HepG2 (cell line): ENCODE measurements around the gene ZNF770. TPM values are rescaled to one million over a fixed set of nuclear protein-coding genes. Genes with fewer than 3 reads are reported as not detected.
A peak's percentile ranks its signal among the peaks of the same experiment; 100 is the strongest.

Experiments used
- AKAP8 ChIP-seq: sonication (generic); formaldehyde crosslinking; IDR thresholded peaks from 2 replicates; pipeline ENCODE4 v1.5.1; 2020; ENCODE audit warnings: mild to moderate bottlenecking, missing genetic modification reagents
- CBFB ChIP-seq: sonication (generic); formaldehyde crosslinking; IDR thresholded peaks from 2 replicates; pipeline ENCODE4 v1.4.0; 2020; ENCODE audit warnings: missing genetic modification reagents
- CEBPB ChIP-seq: IDR thresholded peaks from 2 replicates; pipeline ENCODE4 v1.6.1; 2011; ENCODE audit warnings: low read depth, low read length, improper control_type of control experiment, borderline replicate concordance
- DNMT3B ChIP-seq: conservative IDR thresholded peaks from 2 replicates; pipeline ENCODE4 v1.6.1; 2016; ENCODE audit warnings: missing biosample characterization, control low read depth
- ESRRA ChIP-seq: sonication (generic); formaldehyde crosslinking; IDR thresholded peaks from 2 replicates; pipeline ENCODE4 v1.5.1; 2020; ENCODE audit warnings: mild to moderate bottlenecking, low read depth, missing genetic modification reagents
- FIP1L1 ChIP-seq: fragments of 200-400 bp; formaldehyde crosslinking; IDR thresholded peaks from 2 replicates; pipeline ENCODE4 v1.6.1; 2018; ENCODE audit warnings: low read depth, mild to moderate bottlenecking, low read length, moderate library complexity, borderline replicate concordance; ENCODE audit not compliant: insufficient read depth
- FOXA3 ChIP-seq: IDR thresholded peaks from 2 replicates; pipeline ENCODE4 v1.6.1; 2016; ENCODE audit warnings: missing genetic modification reagents, missing compliant biosample characterization
- HNF4G ChIP-seq, 2 experiments: sonication (generic) in 1 of 2; formaldehyde crosslinking in 1 of 2; IDR thresholded peaks; 2 replicates each; pipeline versions ENCODE4 v1.4.0 to v1.6.1; 2011 to 2020; ENCODE audit warnings: borderline replicate concordance in 2 of 2, low read depth in 2 of 2, mild to moderate bottlenecking in 2 of 2, low read length in 1 of 2, missing genetic modification reagents in 1 of 2, moderate library complexity in 1 of 2
- HNRNPLL ChIP-seq: fragments of 200-400 bp; formaldehyde crosslinking; IDR thresholded peaks from 2 replicates; pipeline ENCODE4 v1.6.1; 2017; ENCODE audit warnings: mild to moderate bottlenecking, low read depth, low read length; ENCODE audit not compliant: poor library complexity, severe bottlenecking
- IRX3 ChIP-seq: sonication (generic); formaldehyde crosslinking; IDR thresholded peaks from 2 replicates; pipeline ENCODE4 v1.8.1; 2023; ENCODE audit warnings: mild to moderate bottlenecking, low read depth, missing genetic modification reagents, borderline replicate concordance
- MEIS2 ChIP-seq: sonication (generic); formaldehyde crosslinking; IDR thresholded peaks from 2 replicates; pipeline ENCODE4 v1.9.0; 2021; ENCODE audit warnings: mild to moderate bottlenecking, missing genetic modification reagents
- MIER3 ChIP-seq: IDR thresholded peaks from 2 replicates; pipeline ENCODE4 v1.6.1; 2016; ENCODE audit warnings: missing compliant biosample characterization, borderline replicate concordance
- RARA ChIP-seq: IDR thresholded peaks from 2 replicates; pipeline ENCODE4 v1.6.1; 2016; ENCODE audit warnings: missing genetic modification reagents, missing compliant biosample characterization
- SOX13 ChIP-seq, 3 experiments: fragments of 450-650 bp in 1 of 3; sonication (generic) in 1 of 3; formaldehyde crosslinking in 1 of 3; IDR thresholded peaks in 2 of 3; conservative IDR thresholded peaks in 1 of 3; 2 replicates each; pipeline versions ENCODE4 v1.5.0 to v1.6.1; 2016 to 2020; ENCODE audit warnings: antibody characterized with exemption in 1 of 3, mild to moderate bottlenecking in 1 of 3, missing compliant biosample characterization in 1 of 3, missing genetic modification reagents in 1 of 3, moderate library complexity in 1 of 3
- THAP11 ChIP-seq: IDR thresholded peaks from 2 replicates; pipeline ENCODE4 v1.6.1; 2016; ENCODE audit warnings: missing biosample characterization, missing genetic modification reagents
- ZNF781 ChIP-seq: sonication (generic); formaldehyde crosslinking; IDR thresholded peaks from 2 replicates; pipeline ENCODE4 v1.5.1; 2020; ENCODE audit warnings: borderline replicate concordance, mild to moderate bottlenecking, missing genetic modification reagents; ENCODE audit errors: not compliant biosample characterization
- polyA plus RNA-seq, 8 experiments: library from polyadenylated mRNA; depleted of rRNA in 3 of 8; stranded (reverse) in 7 of 8; unstranded in 1 of 8; fragments of >200 nt; fragmentation: Illumina TruSeq in 4 of 8; extraction: Trizol in 4 of 8; gene quantifications; 2 replicates each; pipeline versions ENCODE4 v1.2.1 to v1.2.3, GENCODE V29; 2011 to 2016; ENCODE audit warnings: low read depth in 4 of 8, missing spikeins in 1 of 8, mixed read lengths in 1 of 8; ENCODE audit not compliant: insufficient read depth in 1 of 8
- total RNA-seq, 5 experiments: library from RNA; depleted of rRNA; stranded (reverse); fragments of >200 nt; fragmentation: Illumina TruSeq; extraction: Trizol; gene quantifications; 2 replicates each; pipeline ENCODE4 v1.2.3, GENCODE V29; 2016; ENCODE audit warnings: low read depth in 1 of 5
- TF ChIP-seq, protein P1 (sequence below): IDR thresholded peaks from 2 replicates; pipeline ENCODE4 v1.6.1; 2012; ENCODE audit warnings: low read depth, low read length, improper control_type of control experiment
- TF ChIP-seq, protein P2 (sequence below): sonication (generic); formaldehyde crosslinking; IDR thresholded peaks from 2 replicates; pipeline ENCODE4 v1.4.0; 2020; ENCODE audit warnings: mild to moderate bottlenecking, missing genetic modification reagents
- TF ChIP-seq, protein P3 (sequence below): IDR thresholded peaks from 2 replicates; pipeline ENCODE4 v1.6.1; 2016; ENCODE audit warnings: missing genetic modification reagents, missing compliant biosample characterization
- TF ChIP-seq, protein P4 (sequence below): sonication (generic); formaldehyde crosslinking; IDR thresholded peaks from 2 replicates; pipeline ENCODE4 v1.4.0; 2020; ENCODE audit warnings: missing genetic modification reagents, borderline replicate concordance

Gene ZNF770
- total and polyA plus RNA-seq, 2 of the 13 experiments (the other 11 are each of a cell fraction or from before 2014, with no cell fraction given): 15.5 to 33.1 TPM

DNA sequence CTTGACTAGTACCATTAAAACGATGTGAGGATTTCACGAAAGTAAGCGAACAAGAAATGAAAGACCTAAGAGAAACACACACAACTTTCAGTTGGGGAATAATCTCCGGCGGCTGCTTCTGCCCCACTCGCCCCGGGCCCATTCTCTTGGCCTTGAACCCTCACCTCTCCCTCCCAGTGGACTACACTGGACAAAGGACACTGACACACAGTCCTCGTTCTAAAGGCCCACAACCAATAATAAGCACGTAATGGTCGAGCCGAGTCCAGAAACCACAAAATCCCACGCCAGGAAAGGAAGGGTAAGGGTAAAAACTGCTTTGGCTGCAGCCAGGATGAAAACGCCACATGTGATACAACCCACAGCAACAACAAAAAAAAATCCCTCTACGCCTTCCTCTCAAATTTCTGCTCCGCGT, 469 bp downstream of the ZNF770 start (continued):
- TF ChIP-seq, protein P1, sequence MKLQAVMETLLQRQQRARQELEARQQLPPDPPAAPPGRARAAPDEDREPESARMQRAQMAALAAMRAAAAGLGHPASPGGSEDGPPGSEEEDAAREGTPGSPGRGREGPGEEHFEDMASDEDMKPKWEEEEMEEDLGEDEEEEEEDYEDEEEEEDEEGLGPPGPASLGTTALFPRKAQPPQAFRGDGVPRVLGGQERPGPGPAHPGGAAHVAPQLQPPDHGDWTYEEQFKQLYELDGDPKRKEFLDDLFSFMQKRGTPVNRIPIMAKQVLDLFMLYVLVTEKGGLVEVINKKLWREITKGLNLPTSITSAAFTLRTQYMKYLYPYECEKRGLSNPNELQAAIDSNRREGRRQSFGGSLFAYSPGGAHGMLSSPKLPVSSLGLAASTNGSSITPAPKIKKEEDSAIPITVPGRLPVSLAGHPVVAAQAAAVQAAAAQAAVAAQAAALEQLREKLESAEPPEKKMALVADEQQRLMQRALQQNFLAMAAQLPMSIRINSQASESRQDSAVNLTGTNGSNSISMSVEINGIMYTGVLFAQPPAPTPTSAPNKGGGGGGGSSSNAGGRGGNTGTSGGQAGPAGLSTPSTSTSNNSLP: no peak
- 0 out of 2 replicates have a peak, but pooled peaks have one; percentile 5 for TF ChIP-seq ESRRA (CRISPR knock-in tag)
- TF ChIP-seq, protein P2, sequence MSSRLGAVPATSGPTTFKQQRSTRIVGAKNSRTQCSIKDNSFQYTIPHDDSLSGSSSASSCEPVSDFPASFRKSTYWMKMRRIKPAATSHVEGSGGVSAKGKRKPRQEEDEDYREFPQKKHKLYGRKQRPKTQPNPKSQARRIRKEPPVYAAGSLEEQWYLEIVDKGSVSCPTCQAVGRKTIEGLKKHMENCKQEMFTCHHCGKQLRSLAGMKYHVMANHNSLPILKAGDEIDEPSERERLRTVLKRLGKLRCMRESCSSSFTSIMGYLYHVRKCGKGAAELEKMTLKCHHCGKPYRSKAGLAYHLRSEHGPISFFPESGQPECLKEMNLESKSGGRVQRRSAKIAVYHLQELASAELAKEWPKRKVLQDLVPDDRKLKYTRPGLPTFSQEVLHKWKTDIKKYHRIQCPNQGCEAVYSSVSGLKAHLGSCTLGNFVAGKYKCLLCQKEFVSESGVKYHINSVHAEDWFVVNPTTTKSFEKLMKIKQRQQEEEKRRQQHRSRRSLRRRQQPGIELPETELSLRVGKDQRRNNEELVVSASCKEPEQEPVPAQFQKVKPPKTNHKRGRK (CRISPR knock-in tag): no peak
- TF ChIP-seq FOXA3 (CRISPR knock-in tag): no peak
- no peak for TF ChIP-seq DNMT3B (CRISPR knock-in tag)
- TF ChIP-seq MEIS2: no peak
- no peak for TF ChIP-seq HNRNPLL
- TF ChIP-seq, protein P3, sequence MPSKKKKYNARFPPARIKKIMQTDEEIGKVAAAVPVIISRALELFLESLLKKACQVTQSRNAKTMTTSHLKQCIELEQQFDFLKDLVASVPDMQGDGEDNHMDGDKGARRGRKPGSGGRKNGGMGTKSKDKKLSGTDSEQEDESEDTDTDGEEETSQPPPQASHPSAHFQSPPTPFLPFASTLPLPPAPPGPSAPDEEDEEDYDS (CRISPR knock-in tag): 0 out of 2 replicates have a peak, but pooled peaks have one; percentile 5
- TF ChIP-seq FIP1L1: no peak
- no peak for TF ChIP-seq CEBPB
- TF ChIP-seq ZNF781 (CRISPR knock-in tag): peak; percentile 12
- peak; percentile 57; the same call in 1 of the 2 replicates for TF ChIP-seq RARA (CRISPR knock-in tag)
- no peak for TF ChIP-seq THAP11 (CRISPR knock-in tag)
- TF ChIP-seq HNF4G (IDR thresholded peaks at IDR 0.05; ENCODE audit: borderline replicate concordance, low read depth, low read length): peak; percentile 45; the same call in 1 of the 2 replicates
- no peak; the same call in 1 of the 2 replicates for TF ChIP-seq HNF4G (CRISPR knock-in tag; IDR thresholded peaks at IDR 0.05; ENCODE audit: borderline replicate concordance, low read depth)
- peak; percentile 1; the same call in 1 of the 2 replicates for TF ChIP-seq AKAP8 (CRISPR knock-in tag)
- TF ChIP-seq, protein P4, sequence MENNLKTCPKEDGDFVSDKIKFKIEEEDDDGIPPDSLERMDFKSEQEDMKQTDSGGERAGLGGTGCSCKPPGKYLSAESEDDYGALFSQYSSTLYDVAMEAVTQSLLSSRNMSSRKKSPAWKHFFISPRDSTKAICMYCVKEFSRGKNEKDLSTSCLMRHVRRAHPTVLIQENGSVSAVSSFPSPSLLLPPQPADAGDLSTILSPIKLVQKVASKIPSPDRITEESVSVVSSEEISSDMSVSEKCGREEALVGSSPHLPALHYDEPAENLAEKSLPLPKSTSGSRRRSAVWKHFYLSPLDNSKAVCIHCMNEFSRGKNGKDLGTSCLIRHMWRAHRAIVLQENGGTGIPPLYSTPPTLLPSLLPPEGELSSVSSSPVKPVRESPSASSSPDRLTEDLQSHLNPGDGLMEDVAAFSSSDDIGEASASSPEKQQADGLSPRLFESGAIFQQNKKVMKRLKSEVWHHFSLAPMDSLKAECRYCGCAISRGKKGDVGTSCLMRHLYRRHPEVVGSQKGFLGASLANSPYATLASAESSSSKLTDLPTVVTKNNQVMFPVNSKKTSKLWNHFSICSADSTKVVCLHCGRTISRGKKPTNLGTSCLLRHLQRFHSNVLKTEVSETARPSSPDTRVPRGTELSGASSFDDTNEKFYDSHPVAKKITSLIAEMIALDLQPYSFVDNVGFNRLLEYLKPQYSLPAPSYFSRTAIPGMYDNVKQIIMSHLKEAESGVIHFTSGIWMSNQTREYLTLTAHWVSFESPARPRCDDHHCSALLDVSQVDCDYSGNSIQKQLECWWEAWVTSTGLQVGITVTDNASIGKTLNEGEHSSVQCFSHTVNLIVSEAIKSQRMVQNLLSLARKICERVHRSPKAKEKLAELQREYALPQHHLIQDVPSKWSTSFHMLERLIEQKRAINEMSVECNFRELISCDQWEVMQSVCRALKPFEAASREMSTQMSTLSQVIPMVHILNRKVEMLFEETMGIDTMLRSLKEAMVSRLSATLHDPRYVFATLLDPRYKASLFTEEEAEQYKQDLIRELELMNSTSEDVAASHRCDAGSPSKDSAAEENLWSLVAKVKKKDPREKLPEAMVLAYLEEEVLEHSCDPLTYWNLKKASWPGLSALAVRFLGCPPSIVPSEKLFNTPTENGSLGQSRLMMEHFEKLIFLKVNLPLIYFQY: peak; percentile 7; the same call in 1 of the 2 replicates
- no peak for TF ChIP-seq CBFB (CRISPR knock-in tag)
- TF ChIP-seq SOX13 (IDR thresholded peaks at IDR 0.05): no peak
- TF ChIP-seq SOX13 (CRISPR knock-in tag; conservative IDR thresholded peaks at IDR 0.05 in 1 of 2, IDR thresholded peaks at IDR 0.05 in 1 of 2): no peak
- 0 out of 2 replicates have a peak, but pooled peaks have one; percentile 3 for TF ChIP-seq MIER3 (CRISPR knock-in tag)
- TF ChIP-seq IRX3 (CRISPR knock-in tag): no peak
